DND-41 (cell line): ENCODE data around the gene PSMG1.

Source experiments
- EZH2 ChIP-seq: IDR thresholded peaks from 3 replicates; pipeline ENCODE4 v1.6.1; 2012; ENCODE audit warnings: borderline replicate concordance, low read depth, mild to moderate bottlenecking, moderate library complexity, low read length, inconsistent platforms; ENCODE audit not compliant: severe bottlenecking
- TF ChIP-seq, protein P1 (sequence below): IDR thresholded peaks from 2 replicates; pipeline ENCODE4 v1.5.1; 2012; ENCODE audit warnings: borderline replicate concordance, low read length, moderate library complexity, mild to moderate bottlenecking; ENCODE audit not compliant: poor library complexity, severe bottlenecking; ENCODE audit errors: extremely low read depth

DNA sequence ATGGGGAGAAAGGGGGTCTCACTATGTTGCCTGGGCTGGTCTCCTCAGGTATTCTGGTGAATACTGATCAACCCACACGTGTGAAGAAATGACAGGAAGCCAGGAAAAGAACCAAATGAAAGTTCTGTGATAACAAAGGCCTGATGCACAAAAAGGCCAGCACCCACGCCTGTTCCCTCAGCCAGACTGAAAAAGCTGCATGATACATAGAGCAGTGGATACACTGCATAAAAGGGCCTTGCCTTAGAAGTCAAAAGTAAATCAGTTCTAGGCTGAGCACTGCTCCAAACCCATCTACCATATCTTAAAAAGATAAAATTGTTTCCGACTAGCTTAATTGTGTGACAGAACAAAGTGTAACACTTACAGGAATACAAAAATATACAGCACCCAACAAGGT is 36.9 kb upstream of the PSMG1 start:
- TF ChIP-seq, protein P1, sequence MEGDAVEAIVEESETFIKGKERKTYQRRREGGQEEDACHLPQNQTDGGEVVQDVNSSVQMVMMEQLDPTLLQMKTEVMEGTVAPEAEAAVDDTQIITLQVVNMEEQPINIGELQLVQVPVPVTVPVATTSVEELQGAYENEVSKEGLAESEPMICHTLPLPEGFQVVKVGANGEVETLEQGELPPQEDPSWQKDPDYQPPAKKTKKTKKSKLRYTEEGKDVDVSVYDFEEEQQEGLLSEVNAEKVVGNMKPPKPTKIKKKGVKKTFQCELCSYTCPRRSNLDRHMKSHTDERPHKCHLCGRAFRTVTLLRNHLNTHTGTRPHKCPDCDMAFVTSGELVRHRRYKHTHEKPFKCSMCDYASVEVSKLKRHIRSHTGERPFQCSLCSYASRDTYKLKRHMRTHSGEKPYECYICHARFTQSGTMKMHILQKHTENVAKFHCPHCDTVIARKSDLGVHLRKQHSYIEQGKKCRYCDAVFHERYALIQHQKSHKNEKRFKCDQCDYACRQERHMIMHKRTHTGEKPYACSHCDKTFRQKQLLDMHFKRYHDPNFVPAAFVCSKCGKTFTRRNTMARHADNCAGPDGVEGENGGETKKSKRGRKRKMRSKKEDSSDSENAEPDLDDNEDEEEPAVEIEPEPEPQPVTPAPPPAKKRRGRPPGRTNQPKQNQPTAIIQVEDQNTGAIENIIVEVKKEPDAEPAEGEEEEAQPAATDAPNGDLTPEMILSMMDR: no peak
- no peak for TF ChIP-seq EZH2
